DND-41 (cell line): ENCODE results near the gene NPS.

Source experiments
- EZH2 ChIP-seq: IDR thresholded peaks from 3 replicates; pipeline ENCODE4 v1.6.1; 2012; ENCODE audit warnings: borderline replicate concordance, low read depth, mild to moderate bottlenecking, moderate library complexity, low read length, inconsistent platforms; ENCODE audit not compliant: severe bottlenecking
- TF ChIP-seq, protein P1 (sequence below): IDR thresholded peaks from 2 replicates; pipeline ENCODE4 v1.5.1; 2012; ENCODE audit warnings: borderline replicate concordance, low read length, moderate library complexity, mild to moderate bottlenecking; ENCODE audit not compliant: poor library complexity, severe bottlenecking; ENCODE audit errors: extremely low read depth

DNA sequence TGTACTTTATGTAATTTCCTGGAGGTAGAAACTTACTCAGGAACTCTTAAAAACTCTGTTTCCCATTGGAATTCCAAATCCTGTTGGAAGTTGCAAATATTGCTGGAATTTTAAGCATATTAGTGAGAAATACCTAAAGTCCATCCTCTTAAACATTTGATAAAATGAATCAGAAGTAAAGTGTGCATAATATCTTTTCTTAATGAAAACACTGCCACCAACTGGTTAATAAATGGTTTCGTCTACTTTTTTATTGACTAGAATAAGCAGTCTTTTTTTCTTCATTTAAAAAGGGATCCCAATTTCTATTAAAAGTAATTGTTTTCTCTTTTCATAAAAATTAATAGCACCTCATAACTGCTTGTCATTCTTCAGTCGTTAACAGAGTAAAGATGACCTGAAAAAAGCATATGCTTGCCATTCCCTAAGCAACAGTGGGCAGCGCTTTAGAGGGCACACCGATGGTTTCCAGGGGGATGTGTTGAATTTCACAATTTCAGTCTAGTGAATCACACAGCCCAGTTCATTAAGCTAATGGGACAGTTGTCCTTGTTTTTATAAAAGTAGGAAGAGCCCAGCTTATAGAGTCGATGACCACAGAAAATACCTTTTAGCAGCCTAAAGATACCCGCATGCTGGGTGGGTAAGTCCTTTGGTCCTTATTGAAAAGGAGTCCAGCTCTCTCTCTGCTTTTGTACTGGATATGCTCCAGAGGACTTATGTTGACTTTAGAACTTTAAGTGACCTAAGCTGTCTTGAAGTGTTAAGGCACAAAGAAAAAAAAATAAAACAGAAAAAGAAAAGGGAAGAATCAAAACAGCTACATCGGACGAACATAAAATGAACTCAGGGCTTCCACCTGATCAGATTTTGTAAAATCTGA is 28.5 kb downstream of the NPS start:
- TF ChIP-seq, protein P1, sequence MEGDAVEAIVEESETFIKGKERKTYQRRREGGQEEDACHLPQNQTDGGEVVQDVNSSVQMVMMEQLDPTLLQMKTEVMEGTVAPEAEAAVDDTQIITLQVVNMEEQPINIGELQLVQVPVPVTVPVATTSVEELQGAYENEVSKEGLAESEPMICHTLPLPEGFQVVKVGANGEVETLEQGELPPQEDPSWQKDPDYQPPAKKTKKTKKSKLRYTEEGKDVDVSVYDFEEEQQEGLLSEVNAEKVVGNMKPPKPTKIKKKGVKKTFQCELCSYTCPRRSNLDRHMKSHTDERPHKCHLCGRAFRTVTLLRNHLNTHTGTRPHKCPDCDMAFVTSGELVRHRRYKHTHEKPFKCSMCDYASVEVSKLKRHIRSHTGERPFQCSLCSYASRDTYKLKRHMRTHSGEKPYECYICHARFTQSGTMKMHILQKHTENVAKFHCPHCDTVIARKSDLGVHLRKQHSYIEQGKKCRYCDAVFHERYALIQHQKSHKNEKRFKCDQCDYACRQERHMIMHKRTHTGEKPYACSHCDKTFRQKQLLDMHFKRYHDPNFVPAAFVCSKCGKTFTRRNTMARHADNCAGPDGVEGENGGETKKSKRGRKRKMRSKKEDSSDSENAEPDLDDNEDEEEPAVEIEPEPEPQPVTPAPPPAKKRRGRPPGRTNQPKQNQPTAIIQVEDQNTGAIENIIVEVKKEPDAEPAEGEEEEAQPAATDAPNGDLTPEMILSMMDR: peak; percentile 30
- TF ChIP-seq EZH2: no peak
